ENCODE data around the gene FTO.

The FTO gene

DNA sequence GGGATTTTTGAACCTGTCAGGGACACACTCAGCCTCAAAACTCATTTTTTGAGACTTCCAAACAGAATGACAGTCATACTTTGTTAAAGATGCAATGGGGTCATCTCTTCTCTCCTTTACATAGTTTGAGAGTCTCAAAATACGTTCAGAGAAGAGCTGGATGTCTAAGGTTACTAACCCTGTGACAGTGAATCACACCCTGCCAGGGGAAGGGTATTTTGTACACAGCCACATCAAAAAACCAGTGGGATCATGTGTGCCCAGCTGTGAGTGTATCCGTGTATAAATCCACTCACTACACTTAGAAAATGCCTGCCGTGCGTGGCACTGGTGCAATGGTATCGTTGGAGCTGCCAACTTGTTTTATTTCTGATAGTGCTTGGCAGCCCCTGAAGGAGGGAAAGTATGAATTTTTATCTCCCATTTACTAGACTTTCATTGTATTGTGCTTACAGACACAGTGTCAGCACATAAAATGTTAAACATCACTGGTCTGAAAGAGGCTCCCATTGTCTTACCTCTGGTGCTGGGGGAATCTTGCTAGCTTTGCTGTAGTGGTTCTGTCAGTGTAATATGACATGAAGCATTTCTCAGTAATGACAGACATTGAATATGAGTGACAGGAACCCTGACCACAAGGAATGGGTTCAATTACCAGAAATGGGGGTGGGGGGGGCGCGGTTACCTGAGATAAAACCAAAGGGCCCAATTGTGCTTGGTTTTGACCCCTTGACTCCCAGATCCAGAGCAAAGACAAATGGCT is 256.3 kb downstream of the FTO start:
- no peak for DNase-seq (ENCODE audit: low read depth in 2 of 2)
- TF ChIP-seq, protein P1, sequence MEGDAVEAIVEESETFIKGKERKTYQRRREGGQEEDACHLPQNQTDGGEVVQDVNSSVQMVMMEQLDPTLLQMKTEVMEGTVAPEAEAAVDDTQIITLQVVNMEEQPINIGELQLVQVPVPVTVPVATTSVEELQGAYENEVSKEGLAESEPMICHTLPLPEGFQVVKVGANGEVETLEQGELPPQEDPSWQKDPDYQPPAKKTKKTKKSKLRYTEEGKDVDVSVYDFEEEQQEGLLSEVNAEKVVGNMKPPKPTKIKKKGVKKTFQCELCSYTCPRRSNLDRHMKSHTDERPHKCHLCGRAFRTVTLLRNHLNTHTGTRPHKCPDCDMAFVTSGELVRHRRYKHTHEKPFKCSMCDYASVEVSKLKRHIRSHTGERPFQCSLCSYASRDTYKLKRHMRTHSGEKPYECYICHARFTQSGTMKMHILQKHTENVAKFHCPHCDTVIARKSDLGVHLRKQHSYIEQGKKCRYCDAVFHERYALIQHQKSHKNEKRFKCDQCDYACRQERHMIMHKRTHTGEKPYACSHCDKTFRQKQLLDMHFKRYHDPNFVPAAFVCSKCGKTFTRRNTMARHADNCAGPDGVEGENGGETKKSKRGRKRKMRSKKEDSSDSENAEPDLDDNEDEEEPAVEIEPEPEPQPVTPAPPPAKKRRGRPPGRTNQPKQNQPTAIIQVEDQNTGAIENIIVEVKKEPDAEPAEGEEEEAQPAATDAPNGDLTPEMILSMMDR (IDR thresholded peaks at IDR 0.05; ENCODE audit: low read depth, low read length) = no peak
- no peak overlapping the region for H3K4me3 ChIP-seq (replicated peaks in 1 of 2; ENCODE audit: low read depth in 2 of 2, low read length in 2 of 2)

DNA sequence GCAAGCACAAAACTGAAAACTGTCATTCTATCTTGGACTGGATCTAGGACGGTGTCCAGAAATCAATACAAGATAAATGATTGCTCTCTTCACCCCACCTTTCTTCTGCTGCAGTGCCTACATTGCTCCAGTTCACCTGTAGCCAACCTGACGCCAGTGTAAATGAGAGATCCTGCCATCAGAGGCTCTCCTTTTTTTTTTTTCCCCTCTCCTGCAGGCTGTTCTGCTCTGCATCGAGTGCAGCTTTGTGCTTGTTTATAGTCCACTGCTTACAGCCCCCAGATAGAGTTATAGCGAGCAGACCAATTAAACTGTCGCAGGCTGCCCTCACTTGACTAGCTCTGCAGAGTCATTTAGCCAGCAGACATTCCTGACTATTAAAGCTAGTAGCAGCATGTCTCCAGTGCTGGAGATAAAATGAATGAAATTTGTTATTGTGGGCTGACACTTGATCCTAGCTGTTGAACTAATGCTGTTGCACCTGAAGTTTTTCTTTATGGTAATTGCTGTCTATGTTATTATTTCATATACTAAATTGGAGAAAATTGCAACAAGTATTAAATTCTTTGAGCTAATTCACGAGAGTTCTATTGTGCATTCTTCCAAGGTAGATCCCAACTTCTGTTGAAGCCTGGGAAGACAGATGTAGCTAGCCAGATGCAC is 257.1 kb downstream of the FTO start:
- DNase-seq (ENCODE audit: low read depth in 2 of 2) = no peak
- TF ChIP-seq, protein P1 (IDR thresholded peaks at IDR 0.05; ENCODE audit: low read depth, low read length) = no peak
- H3K4me3 ChIP-seq (replicated peaks in 1 of 2; ENCODE audit: low read depth in 2 of 2, low read length in 2 of 2) = no peak overlapping the region

DNA sequence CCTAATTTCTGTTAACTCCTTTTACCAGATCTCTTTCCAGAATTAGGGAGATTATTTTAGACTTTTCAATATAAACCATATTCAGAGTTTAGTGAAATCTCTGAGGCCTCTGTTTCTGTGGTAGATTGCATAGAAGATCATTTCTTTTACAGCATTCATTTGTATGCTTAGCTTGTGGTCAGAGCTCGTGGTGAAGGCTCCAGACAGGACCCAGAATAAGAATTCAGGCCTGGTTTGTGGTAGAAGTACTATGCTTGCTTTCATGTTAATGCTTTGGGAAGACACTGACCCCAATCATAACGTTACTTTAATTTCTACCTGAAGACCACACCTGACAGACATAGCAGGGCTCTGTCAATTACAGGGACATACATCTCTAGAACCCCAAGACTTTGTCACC is 258.1 kb downstream of the FTO start:
- TF ChIP-seq, protein P1 (IDR thresholded peaks at IDR 0.05; ENCODE audit: low read depth, low read length) = no peak
- no peak for DNase-seq (ENCODE audit: low read depth in 2 of 2)
- H3K4me3 ChIP-seq (replicated peaks in 1 of 2; ENCODE audit: low read depth in 2 of 2, low read length in 2 of 2) = no peak overlapping the region

DNA sequence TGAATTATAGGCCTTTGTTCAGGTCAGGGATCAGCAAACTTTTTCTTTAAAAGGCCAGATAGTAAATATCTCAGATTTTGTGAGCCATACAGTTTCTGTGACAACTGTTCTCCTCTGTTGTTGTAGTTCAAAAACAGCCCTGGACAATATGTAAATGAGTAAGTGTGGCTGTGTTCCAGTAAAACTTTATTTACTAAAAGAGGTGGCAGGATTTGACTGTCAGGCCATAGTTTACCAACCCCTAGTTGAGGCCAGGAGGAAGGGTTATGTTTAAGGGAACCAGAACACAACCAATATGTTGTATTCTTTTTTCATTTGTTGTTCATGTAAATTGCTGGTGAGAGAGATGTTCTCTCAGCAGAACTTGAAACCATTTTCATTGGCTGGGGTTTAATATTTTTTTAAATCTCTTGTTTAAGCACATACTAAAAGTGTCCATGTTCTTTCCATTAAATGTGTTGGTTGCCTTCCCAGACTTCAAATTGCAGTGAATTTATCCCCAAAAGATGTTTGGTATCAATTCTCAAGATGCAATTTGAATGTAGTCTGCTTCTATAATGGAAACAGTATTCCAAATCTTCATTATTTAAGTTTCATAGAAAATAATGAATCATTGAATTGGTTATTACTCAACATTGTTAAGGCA is 260.3 kb downstream of the FTO start:
- no peak overlapping the region for H3K4me3 ChIP-seq (replicated peaks in 1 of 2; ENCODE audit: low read depth in 2 of 2, low read length in 2 of 2)
- TF ChIP-seq, protein P1 (IDR thresholded peaks at IDR 0.05; ENCODE audit: low read depth, low read length) = no peak
- DNase-seq (ENCODE audit: low read depth in 2 of 2) = no peak

DNA sequence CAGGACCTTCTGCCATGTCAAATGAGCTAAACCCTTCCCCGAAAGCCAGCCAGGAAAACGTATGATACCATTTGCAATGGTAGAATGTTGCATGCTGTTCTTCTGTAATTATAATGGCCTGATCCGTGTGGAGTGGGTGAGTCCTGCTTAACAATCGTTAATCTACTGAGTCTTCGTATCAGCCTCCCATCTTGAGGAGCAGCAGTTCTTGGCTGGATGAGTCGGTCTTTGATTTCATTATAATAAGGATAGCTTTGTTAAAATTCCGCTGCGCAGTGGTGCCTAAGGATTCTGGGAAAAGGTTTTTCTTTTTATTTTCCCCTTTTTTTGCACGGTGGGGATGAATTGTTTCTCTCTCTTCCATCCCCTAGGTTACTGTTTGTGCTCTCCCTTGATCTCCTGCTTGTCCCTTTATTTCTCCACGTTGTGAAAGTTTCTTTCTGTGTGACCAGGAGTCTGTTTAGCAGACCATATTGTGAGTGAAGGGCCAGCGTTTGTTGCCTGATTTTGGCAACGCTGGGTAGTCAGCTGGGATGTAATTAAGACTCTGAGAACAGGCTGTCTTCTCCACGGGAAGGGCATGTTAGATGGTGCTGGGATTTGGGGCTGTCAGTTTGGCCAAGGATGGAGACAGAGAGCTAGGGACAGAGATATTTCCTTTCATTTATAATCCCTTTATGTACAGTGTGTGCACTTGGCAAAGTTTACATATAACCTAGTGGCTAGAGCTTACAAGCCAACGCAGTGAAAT is 263.0 kb downstream of the FTO start:
- DNase-seq (ENCODE audit: low read depth in 2 of 2) = no peak
- TF ChIP-seq, protein P1 (IDR thresholded peaks at IDR 0.05; ENCODE audit: low read depth, low read length) = no peak
- H3K4me3 ChIP-seq (replicated peaks in 1 of 2; ENCODE audit: low read depth in 2 of 2, low read length in 2 of 2) = no peak overlapping the region

DNA sequence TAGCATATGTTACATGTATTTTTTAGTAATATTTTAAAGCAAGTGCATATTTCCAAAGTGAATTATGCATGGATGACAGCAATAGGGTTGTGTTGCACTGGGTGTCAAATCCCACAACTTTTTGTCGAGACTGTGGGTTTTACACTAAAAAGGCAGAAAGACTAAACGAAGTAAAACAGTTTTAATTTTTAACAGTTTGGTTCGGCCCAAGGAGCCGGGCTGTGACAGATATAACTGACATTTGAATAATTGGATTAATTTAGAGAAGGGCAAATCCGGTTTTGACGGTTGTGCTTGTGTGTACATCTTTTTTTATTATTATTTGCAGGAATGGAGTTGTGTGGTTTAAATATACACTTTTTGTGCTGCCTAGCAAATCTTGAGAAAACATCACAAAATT is 263.6 kb downstream of the FTO start:
- H3K4me3 ChIP-seq (replicated peaks in 1 of 2; ENCODE audit: low read depth in 2 of 2, low read length in 2 of 2) = no peak overlapping the region
- DNase-seq (ENCODE audit: low read depth in 2 of 2) = no peak
- TF ChIP-seq, protein P1 (IDR thresholded peaks at IDR 0.05; ENCODE audit: low read depth, low read length) = no peak
